NCI-H748 (cell line): ENCODE data around the gene SFTPB.
"Not testable (repeated sequence)": the region's sequence is repeated elsewhere in the genome, so short reads cannot be mapped to it uniquely, and the experiment has no call there.

Source experiments
- DNase-seq: peaks from one replicate; lab custom pipeline; 2025; ENCODE audit not compliant: unreplicated experiment; lab: John Stamatoyannopoulos, UW

Gene SFTPB

GRCh38 chr2:85657399-85657798 is 10.6 kb downstream of the SFTPB start:
- DNase-seq: not testable (repeated sequence)

GRCh38 chr2:85656468-85656867 is 11.5 kb downstream of the SFTPB start:
- DNase-seq: no peak

DNA sequence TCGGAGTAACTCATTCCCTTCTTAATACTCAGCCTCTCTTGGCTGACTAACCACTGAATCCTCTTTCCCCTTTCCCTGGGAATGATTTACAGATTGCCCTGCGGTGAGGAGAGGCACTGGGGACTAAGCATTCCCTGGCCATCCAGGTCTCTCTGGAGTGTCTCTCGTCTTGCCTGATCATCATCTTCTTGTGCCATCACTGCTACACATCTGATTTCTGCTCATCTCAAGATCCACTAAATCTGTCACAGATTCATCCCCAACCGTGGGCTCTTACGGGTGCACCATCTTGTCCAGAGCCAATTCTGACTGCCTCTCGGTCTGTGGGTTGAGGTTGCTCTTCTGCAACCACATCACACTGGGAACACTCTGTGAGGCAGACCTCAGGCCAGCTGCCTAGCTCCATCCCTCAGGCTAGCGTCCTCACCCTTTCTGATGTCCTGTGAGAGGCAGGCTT is 12.0 kb downstream of the SFTPB start:
- no peak for DNase-seq

GRCh38 chr2:85653996-85654395 is 14.0 kb downstream of the SFTPB start:
- no peak for DNase-seq

GRCh38 chr2:85652056-85652455 is 15.9 kb downstream of the SFTPB start:
- no peak for DNase-seq

- DNase-seq: no peak
Measured at GRCh38 chr2:85651097-85651496, 16.9 kb downstream of the SFTPB start.

DNA sequence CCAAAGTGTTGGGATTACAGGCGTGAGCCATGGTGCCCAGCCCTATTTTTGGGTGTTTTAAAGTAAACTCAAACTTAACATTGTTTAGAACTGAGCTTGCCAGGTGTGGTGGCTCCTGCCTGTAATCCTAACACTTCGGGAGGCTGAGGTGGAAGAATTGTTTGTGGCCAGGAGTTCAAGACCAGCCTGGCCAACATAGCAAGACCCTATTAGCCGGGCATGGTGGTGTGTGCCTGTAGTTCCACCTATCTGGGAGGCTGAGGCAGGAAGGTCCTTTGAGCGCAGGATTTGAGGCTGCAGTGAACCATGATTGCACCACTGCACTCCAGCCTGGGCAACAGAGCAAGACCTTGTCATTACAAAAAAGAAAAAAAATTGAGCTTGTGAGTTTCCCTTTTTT is 17.5 kb downstream of the SFTPB start:
- DNase-seq: no peak

DNA sequence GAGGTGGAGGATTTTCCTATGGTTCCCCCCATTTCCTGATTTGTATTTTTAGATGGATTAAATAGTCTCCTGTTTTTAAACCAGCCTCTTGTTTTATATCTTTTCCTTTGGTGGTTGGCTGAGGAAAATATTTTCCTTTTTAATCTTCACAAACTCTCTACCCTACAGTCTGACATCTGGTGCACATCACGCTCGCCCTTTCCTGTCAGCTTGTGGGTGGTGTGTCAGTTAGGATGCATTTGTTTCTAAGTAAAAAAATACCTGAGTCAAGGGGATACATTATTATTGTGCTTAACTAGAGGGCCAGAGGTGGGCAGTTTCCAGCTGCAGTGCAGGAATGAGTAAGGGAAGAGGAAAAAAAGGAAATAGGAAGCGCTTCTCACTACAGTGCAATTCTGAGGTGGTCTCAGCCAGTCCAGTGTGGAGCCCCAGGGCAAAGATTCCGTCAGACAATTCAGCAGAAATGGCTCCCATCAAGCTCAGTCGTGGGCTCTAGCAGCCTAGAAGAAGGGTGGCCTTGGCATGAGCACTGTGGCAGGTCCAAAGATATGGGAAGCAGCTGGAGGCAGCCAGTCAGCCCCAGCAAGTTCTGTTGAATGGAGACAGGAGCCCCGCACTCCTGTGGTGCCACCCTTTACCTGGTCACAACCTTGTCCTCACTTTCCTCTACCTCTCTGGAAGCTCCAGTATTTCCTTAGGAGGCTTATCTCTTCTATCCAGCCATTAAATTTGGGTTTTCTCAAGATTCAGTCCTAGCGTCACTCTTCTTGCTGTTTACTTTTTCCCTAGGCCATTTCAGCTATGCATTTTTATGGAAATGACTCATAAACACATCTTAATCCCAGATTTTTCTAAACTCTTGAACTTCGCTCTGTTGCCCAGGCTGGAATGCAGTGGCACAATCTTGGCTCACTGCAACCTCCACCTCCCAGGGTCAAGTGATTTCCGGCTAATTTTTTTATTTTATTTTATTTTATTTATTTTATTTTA is 18.5 kb downstream of the SFTPB start:
- no peak for DNase-seq

DNA sequence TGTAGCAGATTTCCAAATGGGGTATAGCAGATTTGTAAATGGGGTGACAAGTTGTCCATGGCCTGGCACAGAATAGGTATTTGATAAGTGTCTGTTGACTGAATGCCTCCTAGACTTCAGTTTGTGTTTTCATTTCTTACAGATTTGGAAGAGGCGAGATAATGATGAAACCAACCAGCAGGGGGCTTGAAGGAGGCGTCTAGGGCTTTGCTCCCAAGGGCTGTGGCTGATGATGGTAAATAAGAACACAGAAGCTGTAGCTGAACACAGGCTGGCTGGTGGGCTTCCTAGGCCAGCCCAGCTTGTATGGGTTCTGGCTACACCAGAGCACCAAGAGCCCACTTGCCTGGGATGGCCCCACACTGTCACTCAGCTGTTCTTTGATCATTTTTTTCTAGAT is 19.4 kb downstream of the SFTPB start:
- no peak for DNase-seq

- no peak for DNase-seq
Measured at GRCh38 chr2:85647823-85648526, 20.0 kb downstream of the SFTPB start.

GRCh38 chr2:85646166-85646565 is 21.8 kb downstream of the SFTPB start:
- DNase-seq: no peak

DNA sequence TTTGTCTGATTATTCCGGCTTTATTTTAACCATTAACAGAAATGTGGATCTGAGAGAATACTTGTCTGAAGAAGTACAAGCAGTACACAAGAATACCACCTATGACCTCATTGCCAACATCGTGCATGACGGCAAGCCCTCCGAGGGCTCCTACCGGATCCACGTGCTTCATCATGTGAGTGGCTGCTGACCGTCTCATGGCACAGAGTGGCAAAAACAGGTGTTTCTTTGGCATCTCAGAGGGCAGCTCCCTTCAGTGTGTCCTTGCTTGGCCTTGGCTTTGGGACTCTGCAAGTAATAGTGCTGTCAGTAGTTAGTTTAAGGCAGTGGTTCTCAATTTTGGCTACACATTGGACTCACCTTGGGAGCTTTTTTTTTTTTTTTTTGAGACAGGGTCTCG is 23.1 kb downstream of the SFTPB start:
- no peak for DNase-seq

- DNase-seq: no peak
Measured at GRCh38 chr2:85642725-85643124, 25.3 kb downstream of the SFTPB start.

DNA sequence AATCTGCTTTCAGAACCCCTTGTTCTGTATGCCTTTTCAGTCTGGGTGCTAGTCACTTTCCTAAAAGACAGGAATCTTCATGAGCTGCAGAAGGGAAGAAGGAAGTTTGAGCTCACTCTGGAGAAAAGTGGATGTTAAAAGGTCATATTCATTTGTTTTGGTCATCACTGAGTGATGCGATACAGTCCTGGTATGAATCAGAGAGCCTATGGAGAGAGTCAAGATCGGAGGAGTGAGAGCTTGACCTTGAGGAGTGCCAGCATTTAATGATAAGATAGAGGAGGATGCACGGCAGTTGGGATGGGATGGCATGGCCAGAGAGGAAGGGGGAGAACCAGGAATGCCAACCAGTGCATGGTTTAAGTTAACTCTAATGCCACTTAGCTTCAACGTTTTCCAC is 32.4 kb downstream of the SFTPB start:
- DNase-seq: no peak

DNA sequence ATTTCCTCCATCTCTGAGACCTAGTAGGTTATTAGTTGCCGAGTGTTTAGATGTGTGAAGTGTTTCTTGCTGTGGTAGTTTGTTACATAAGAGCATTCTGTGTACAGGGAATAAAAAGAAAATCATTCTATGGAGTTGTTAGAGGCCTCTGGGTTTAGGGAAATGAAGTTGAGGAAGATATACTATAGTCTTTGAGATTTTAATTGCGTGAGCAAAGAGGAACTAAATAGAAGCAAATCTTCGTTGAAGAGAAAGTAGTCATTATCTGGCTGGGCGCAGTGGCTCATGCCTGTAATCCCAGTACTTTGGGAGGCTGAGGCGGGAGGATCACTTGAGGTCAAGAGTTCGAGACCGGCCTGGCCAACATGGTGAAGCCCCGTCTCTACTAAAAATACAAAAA is 33.0 kb downstream of the SFTPB start:
- no peak for DNase-seq

DNA sequence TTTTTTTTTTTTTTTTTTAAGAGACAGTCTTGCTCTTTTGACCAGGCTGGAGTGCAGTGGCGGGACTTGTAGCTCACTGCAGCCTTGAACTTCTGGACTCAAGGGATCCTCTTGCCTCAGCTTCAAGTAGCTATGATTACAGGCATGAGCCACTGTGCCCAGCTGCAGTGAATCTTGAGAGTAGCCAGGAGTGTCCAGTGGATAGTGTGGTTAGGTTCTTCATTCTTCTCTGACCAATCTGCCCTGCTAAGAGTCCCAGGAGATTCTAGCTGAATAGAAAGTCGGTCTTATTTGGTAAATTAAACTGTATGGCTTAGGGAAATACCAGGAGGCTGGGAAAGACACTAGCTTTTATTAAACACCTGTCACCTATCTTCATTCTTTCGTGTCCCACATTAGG is 36.7 kb downstream of the SFTPB start:
- DNase-seq: no peak

GRCh38 chr2:85628658-85629057 is 39.3 kb downstream of the SFTPB start:
- DNase-seq: no peak

GRCh38 chr2:85623991-85624390 is 44.0 kb downstream of the SFTPB start:
- no peak for DNase-seq

- DNase-seq: no peak
Measured at GRCh38 chr2:85621338-85621737, 46.7 kb downstream of the SFTPB start.

DNA sequence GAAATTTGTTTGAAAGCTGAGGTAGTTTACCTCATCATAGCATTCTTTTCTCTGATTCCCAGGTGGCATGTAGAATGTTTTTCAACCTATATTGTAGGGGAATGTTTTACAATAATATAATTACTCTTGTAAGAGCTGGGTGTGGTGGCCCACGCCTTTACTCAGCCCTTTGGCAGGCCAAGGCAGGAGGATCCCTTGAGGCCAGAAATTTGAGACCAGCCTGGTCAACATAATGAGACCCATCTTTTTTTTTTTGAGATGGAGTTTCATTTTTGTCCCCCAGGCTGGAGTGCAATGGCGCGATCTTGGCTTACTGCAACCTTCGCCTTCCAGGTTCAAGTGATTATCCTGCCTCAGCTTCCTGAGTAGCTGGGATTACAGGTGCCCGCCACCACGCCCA is 48.4 kb downstream of the SFTPB start:
- DNase-seq: no peak

- DNase-seq: not testable (repeated sequence)
Measured at GRCh38 chr2:85617723-85618122, 50.3 kb downstream of the SFTPB start.

- DNase-seq: no peak
Measured at GRCh38 chr2:85615413-85615728, 52.6 kb downstream of the SFTPB start.
